ENCODE results near the gene ASTL.

The ASTL gene

GRCh38 chr2:96130483-96130882 is 7.8 kb downstream of the ASTL start:
- DNase-seq (ENCODE audit: low spot score) = no peak

- DNase-seq (ENCODE audit: low spot score) = no peak
Measured at GRCh38 chr2:96129528-96130120, 8.7 kb downstream of the ASTL start.

- DNase-seq (ENCODE audit: low spot score) = no peak
Measured at GRCh38 chr2:96128456-96128855, 9.8 kb downstream of the ASTL start.

GRCh38 chr2:96124406-96125265 is 13.7 kb downstream of the ASTL start:
- DNase-seq (ENCODE audit: low spot score) = no peak

GRCh38 chr2:96123936-96124335 is 14.4 kb downstream of the ASTL start:
- DNase-seq (ENCODE audit: low spot score) = no peak

- DNase-seq (ENCODE audit: low spot score) = no peak
Measured at GRCh38 chr2:96123290-96123689, 15.0 kb downstream of the ASTL start.

GRCh38 chr2:96122391-96122790 is 15.9 kb downstream of the ASTL start:
- no peak for DNase-seq (ENCODE audit: low spot score)

- DNase-seq (ENCODE audit: low spot score) = no peak
Measured at GRCh38 chr2:96121414-96121813, 16.9 kb downstream of the ASTL start.

GRCh38 chr2:96120991-96121390 is 17.3 kb downstream of the ASTL start:
- DNase-seq (ENCODE audit: low spot score) = no peak

GRCh38 chr2:96120091-96120720 is 18.1 kb downstream of the ASTL start:
- no peak for DNase-seq (ENCODE audit: low spot score)

GRCh38 chr2:96119389-96119751 is 18.9 kb downstream of the ASTL start:
- no peak for DNase-seq (ENCODE audit: low spot score)

GRCh38 chr2:96118698-96119388 is 19.5 kb downstream of the ASTL start:
- DNase-seq (ENCODE audit: low spot score) = no peak

GRCh38 chr2:96117701-96118588 is 20.4 kb downstream of the ASTL start:
- no peak for DNase-seq (ENCODE audit: low spot score)

- DNase-seq (ENCODE audit: low spot score) = peak; percentile 95
Measured at GRCh38 chr2:96116879-96117533, 21.3 kb downstream of the ASTL start.

GRCh38 chr2:96116424-96116878 is 21.9 kb downstream of the ASTL start, which contains the start of gene ADRA2B:
TSS of gene ADRA2B (minus strand) at chr2:96116571. CDS start at chr2:96116149, 422 bp downstream.
- peak; percentile 46 for DNase-seq (ENCODE audit: low spot score)

- no peak for DNase-seq (ENCODE audit: low spot score)
Measured at GRCh38 chr2:96115631-96116423, 22.5 kb downstream of the ASTL start.

- DNase-seq (ENCODE audit: low spot score) = no peak
Measured at GRCh38 chr2:96114903-96115581, 23.3 kb downstream of the ASTL start.

GRCh38 chr2:96114546-96114902 is 23.8 kb downstream of the ASTL start:
- DNase-seq (ENCODE audit: low spot score) = no peak

- DNase-seq (ENCODE audit: low spot score) = no peak
Measured at GRCh38 chr2:96113951-96114350, 24.4 kb downstream of the ASTL start.

- DNase-seq (ENCODE audit: low spot score) = no peak
Measured at GRCh38 chr2:96113367-96113677, 25.0 kb downstream of the ASTL start.

All from GM03348 (cell line).